ENCODE data around the gene GPR32.

Gene GPR32

DNA sequence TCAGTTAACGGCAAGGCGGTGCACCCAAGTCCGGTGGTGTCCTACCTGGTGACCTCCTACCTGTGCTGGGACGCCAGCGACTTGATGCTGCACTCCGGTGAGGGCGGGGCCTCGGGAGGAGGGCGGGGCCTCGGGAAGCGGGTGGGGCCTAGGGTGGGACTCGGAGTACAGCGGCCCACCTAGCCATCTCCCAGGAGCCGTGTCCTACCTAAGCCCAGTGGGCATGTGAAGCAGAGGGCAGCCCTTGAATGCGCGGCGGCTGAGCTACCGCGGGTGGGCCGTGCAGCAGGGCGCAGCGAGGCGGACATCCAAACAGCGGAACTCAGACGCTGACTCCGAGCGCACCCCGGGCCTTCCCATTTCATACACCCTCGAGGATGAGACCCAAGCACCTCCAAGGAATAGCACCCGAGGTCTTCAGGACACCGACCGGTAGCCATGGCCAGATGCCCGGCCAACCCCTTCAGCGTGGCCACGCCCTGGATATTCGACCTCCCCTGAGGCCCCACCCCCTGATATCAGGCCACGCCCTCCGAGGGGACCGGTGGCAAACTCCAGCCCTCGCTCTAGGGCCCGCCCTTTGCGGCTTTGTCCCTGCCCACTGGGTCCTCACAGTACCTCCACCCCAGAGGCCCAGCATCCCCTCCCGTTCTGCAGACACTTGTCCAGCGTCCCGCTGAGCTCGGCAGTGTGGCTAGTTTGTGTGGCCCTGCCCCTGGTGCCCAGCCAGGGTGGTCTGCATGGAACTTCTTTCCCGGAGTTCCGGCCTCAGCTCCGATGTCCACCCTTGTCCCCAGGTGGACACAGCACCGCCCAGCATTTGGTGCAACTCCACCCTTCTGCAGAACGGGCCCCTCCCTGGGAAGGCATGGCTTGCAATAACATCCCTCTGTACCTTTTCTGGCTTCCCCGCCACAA is 47.9 kb downstream of the GPR32 start:
- Histone ChIP-seq H3K36me3 (ENCODE audit: insufficient read depth, low read length) (no peaks in the 10 kb centered on the region; the same call in 1 of the 2 replicates), H3K9ac (ENCODE audit: low read depth, low read length) (peak overlapping the region; percentile 67), H3K9me3 (ENCODE audit: control insufficient read depth, insufficient read depth, low read length) (no peaks in the 10 kb centered on the region; the same call in 1 of the 2 replicates), H3K4me1 (ENCODE audit: insufficient read depth, low read length) (peaks cover 18% of the 10 kb centered on the region; the same call in 1 of the 2 replicates)

DNA sequence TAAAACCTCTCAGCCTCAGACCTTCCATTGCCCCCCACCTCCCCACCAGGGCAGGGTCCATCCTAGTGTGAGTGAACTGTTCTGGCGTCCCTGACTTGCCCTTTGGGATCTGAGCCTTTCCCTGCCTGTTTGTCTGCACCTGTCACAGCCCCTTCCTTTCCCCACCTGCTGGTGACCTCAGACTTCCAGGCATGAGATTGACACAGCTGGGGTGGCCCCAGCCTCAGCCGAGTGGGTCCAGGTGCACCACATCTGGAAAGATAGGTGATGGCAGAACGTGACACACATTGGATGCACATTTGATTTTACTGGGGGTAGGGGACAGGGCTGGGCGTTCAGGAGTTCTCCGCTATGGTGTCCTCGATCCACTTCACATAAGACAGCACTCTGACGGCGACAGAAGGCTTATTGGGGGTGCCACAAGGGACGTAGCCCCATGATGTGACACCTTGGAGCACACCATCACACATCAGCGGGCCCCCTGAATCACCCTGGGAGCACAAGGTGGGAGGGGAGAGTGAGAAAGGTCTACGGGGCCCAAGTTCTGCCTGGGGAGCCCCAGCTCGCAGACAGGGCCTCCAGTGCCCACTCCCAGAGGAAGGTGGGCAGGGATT is 48.7 kb downstream of the GPR32 start:
- no peaks in the 10 kb centered on the region; the same call in 1 of the 2 replicates for H3K36me3 ChIP-seq (ENCODE audit: insufficient read depth, low read length)
- no peak overlapping the region for H3K9ac ChIP-seq (ENCODE audit: low read depth, low read length)
- no peaks in the 10 kb centered on the region; the same call in 1 of the 2 replicates for H3K9me3 ChIP-seq (ENCODE audit: control insufficient read depth, insufficient read depth, low read length)
- peaks cover 18% of the 10 kb centered on the region; the same call in 1 of the 2 replicates for H3K4me1 ChIP-seq (ENCODE audit: insufficient read depth, low read length)

DNA sequence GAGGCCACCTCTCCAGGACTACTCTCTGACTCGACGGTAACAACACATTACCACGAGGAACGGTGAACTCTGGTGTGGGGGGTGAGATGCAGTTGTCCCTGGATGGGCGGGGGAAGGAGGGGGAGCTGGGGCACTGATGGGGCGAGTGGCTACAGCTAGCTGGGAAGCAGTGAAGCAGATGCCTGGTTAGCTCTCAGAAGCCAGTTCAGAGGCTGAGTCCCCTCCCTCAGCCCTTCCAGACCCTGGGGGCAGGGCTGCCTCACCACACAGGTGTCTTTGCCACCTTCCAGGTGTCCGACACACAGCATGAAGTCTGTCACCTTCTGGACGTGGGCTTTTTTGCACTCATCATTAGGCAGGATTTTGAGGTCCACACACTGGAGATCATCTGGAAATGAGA is 49.4 kb downstream of the GPR32 start:
- no peaks in the 10 kb centered on the region; the same call in 1 of the 2 replicates for H3K36me3 ChIP-seq (ENCODE audit: insufficient read depth, low read length)
- peak overlapping the region; percentile 28; the same call in 1 of the 2 replicates for H3K9ac ChIP-seq (ENCODE audit: low read depth, low read length)
- H3K4me1 ChIP-seq (ENCODE audit: insufficient read depth, low read length), result peaks cover 18% of the 10 kb centered on the region; the same call in 1 of the 2 replicates
- H3K9me3 ChIP-seq (ENCODE audit: control insufficient read depth, insufficient read depth, low read length), result no peaks in the 10 kb centered on the region; the same call in 1 of the 2 replicates

DNA sequence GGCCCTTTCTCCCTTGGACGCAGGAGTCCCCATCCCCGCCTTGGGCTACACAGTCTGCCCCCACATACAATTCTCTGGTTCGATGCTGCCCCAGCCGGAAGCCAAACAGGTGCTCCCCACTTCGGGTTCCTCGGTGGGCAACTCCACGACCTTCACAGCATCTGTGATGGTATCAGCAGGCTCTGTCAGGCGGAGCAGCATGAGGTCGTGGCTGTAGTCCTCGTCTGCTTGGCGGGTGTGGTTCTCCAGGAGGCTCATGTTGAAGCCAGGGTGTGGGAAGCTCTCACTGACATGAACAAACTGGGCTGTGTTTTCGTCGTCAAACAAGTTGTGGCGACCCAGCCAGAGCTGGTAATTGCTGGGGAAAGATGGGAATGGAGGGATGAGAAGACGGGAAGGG is 49.8 kb downstream of the GPR32 start:
- Histone ChIP-seq H3K9ac (ENCODE audit: low read depth, low read length) (peak overlapping the region; percentile 28; the same call in 1 of the 2 replicates), H3K36me3 (ENCODE audit: insufficient read depth, low read length) (no peaks in the 10 kb centered on the region; the same call in 1 of the 2 replicates), H3K4me1 (ENCODE audit: insufficient read depth, low read length) (peaks cover 18% of the 10 kb centered on the region; the same call in 1 of the 2 replicates), H3K9me3 (ENCODE audit: control insufficient read depth, insufficient read depth, low read length) (no peaks in the 10 kb centered on the region; the same call in 1 of the 2 replicates)

DNA sequence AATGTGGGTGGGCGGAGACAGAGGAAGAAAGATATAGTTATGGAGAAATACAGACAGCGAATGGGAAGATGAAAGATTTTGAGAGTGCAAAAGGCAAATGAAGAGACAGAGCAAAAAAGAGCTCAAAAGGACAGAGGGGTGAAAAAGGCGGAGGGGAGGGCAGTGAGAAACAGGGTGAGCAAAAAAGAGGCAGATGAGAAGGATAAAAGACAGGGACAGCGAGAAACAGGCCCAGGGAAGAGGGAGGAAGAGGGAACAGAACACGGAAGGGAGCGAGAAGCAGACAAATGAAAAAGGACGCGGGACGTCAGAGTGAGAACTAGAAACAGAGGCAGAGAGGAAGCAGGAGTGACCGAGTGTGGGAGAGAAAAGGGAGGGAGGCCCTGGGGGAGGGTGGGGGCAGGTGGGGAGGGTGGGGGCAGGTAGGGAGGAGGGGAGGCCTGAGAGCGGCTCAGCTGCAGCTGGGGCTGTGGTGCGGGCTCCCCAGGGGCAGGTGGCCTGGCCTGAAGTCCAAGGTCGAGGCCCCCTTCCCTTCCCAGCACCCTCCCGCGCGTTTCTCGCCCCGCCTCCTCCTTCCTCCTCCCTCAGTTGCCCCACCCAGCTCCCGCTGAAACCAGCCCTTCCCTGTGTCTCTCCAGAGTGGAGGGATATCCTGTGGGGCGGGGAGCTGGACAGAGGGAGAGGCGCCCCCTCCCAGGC is 50.4 kb downstream of the GPR32 start:
- peaks cover 18% of the 10 kb centered on the region; the same call in 1 of the 2 replicates for H3K4me1 ChIP-seq (ENCODE audit: insufficient read depth, low read length)
- no peaks in the 10 kb centered on the region for H3K36me3 ChIP-seq (ENCODE audit: insufficient read depth, low read length)
- no peaks in the 10 kb centered on the region for H3K9me3 ChIP-seq (ENCODE audit: control insufficient read depth, insufficient read depth, low read length)
- H3K9ac ChIP-seq (ENCODE audit: low read depth, low read length), result peak overlapping the region; percentile 20; the same call in 1 of the 2 replicates

DNA sequence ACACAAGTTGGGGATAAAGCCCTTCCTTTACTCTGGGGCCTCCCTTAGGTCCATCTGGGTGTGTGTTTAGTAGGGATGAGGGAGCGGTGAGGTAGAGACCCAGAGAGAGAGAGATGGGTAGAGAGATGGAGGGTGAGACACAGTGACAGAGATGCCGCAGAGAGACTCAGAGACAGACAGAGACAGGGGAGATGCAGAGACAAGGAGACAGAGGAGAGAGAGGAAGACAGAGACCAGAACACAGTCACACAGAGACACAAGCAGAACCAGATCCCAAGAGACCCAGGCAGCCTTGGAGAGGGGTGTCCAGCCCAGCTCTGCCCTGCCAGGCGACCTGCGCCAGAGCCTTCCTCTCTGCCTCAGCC is 51.0 kb downstream of the GPR32 start:
- H3K4me1 ChIP-seq (ENCODE audit: insufficient read depth, low read length), result peaks cover 18% of the 10 kb centered on the region; the same call in 1 of the 2 replicates
- no peaks in the 10 kb centered on the region for H3K9me3 ChIP-seq (ENCODE audit: control insufficient read depth, insufficient read depth, low read length)

More for the DNA sequence above, 51.0 kb downstream of the GPR32 start:
- Histone ChIP-seq H3K36me3 (ENCODE audit: insufficient read depth, low read length) (no peaks in the 10 kb centered on the region), H3K9ac (ENCODE audit: low read depth, low read length) (peak overlapping the region; percentile 20; the same call in 1 of the 2 replicates)
